Renal pelvis (tissue), 4 donors: ENCODE data around the gene CADM2. TPM values are rescaled to one million over a fixed set of nuclear protein-coding genes. Genes with fewer than 3 reads are reported as not detected.
"Not testable (repeated sequence)": the region's sequence is repeated elsewhere in the genome, so short reads cannot be mapped to it uniquely, and the experiment has no call there.

Experiments
- DNase-seq: peaks from one replicate; pipeline ENCODE4 v3.0.0-alpha.2; 2013
- polyA plus RNA-seq, 3 donors: library from polyadenylated mRNA; unstranded; fragments of 120-200 nt; gene quantifications; one replicate each; pipeline ENCODE4 v1.2.1, GENCODE V29; 2013; ENCODE audit not compliant: insufficient read length in 3 of 3

Gene CADM2
- polyA plus RNA-seq, 3 donors, result 0.38 to 0.57 (median 0.44) TPM

GRCh38 chr3:85670634-85671205 lies 711.9 kb downstream of the CADM2 start:
- no peak for DNase-seq

GRCh38 chr3:85672761-85673160 lies 714.0 kb downstream of the CADM2 start:
- DNase-seq, result no peak

GRCh38 chr3:85678713-85679112 lies 719.9 kb downstream of the CADM2 start:
- no peak for DNase-seq

- DNase-seq, result no peak
Measured at GRCh38 chr3:85681906-85682305, 723.1 kb downstream of the CADM2 start.

- no peak for DNase-seq
Measured at GRCh38 chr3:85691196-85691595, 732.4 kb downstream of the CADM2 start.

- DNase-seq, result no peak
Measured at GRCh38 chr3:85697156-85697555, 738.4 kb downstream of the CADM2 start.

GRCh38 chr3:85706130-85706529 lies 747.3 kb downstream of the CADM2 start:
- no peak for DNase-seq

- DNase-seq, result not testable (repeated sequence)
Measured at GRCh38 chr3:85708325-85708724, 749.5 kb downstream of the CADM2 start.

- DNase-seq, result no peak
Measured at GRCh38 chr3:85709346-85709892, 750.6 kb downstream of the CADM2 start.

- no peak for DNase-seq
Measured at GRCh38 chr3:85710490-85710889, 751.7 kb downstream of the CADM2 start.

GRCh38 chr3:85721409-85722145 lies 762.8 kb downstream of the CADM2 start:
- DNase-seq, result no peak

- no peak for DNase-seq
Measured at GRCh38 chr3:85725809-85726208, 767.0 kb downstream of the CADM2 start.

GRCh38 chr3:85726241-85726640 lies 767.5 kb downstream of the CADM2 start:
- DNase-seq, result no peak

- no peak for DNase-seq
Measured at GRCh38 chr3:85737846-85738245, 779.1 kb downstream of the CADM2 start.

- DNase-seq, result no peak
Measured at GRCh38 chr3:85740561-85740960, 781.8 kb downstream of the CADM2 start.

- no peak for DNase-seq
Measured at GRCh38 chr3:85758442-85758841, 799.7 kb downstream of the CADM2 start.

- no peak for DNase-seq
Measured at GRCh38 chr3:85760342-85760741, 801.6 kb downstream of the CADM2 start.

GRCh38 chr3:85780806-85781205 lies 822.0 kb downstream of the CADM2 start:
- no peak for DNase-seq

GRCh38 chr3:85781806-85782205 lies 823.0 kb downstream of the CADM2 start:
- DNase-seq, result no peak

- DNase-seq, result no peak
Measured at GRCh38 chr3:85783291-85783690, 824.5 kb downstream of the CADM2 start.

- DNase-seq, result no peak
Measured at GRCh38 chr3:85785766-85786165, 827.0 kb downstream of the CADM2 start.

- no peak for DNase-seq
Measured at GRCh38 chr3:85790445-85791030, 831.7 kb downstream of the CADM2 start.

- DNase-seq, result no peak
Measured at GRCh38 chr3:85796140-85796539, 837.4 kb downstream of the CADM2 start.
